ENCODE measurements around the gene ALDH3B2.

GRCh38 chr11:67634366-67635230, 39.8 kb downstream of the ALDH3B2 start:
- TF ChIP-seq ELF4 (IDR thresholded peaks at IDR 0.05): no peak
- TF ChIP-seq SP1 (IDR thresholded peaks at IDR 0.05): no peak
- no peak for TF ChIP-seq BHLHE40 (IDR thresholded peaks at IDR 0.05; ENCODE audit: borderline replicate concordance)
- TF ChIP-seq LEF1 (IDR thresholded peaks at IDR 0.05; ENCODE audit: borderline replicate concordance): no peak
- no peak for TF ChIP-seq HDGF (IDR thresholded peaks at IDR 0.05; ENCODE audit: borderline replicate concordance)
- TF ChIP-seq FOXK2 (IDR thresholded peaks at IDR 0.05): no peak
- no peak for TF ChIP-seq PKNOX1 (IDR thresholded peaks at IDR 0.05)
- no peak for TF ChIP-seq FOXA1 (IDR thresholded peaks at IDR 0.05)
- TF ChIP-seq TARDBP (IDR thresholded peaks at IDR 0.05): no peak
- no peak for TF ChIP-seq FOXM1 (IDR thresholded peaks at IDR 0.05; ENCODE audit: borderline replicate concordance)
- no peak for TF ChIP-seq ZNF384 (IDR thresholded peaks at IDR 0.05)
- TF ChIP-seq ARNT (IDR thresholded peaks at IDR 0.05): no peak

Measured in HEK293T (cell line).